HEK293 (cell line): Measurements from ENCODE around the gene E2F1.

ENCODE experiments used
- AEBP2 ChIP-seq: fragments of 450-650 bp; formaldehyde crosslinking; IDR thresholded peaks from 2 replicates; pipeline ENCODE4 v1.5.1; 2016; ENCODE audit warnings: missing biosample characterization, missing genetic modification characterization, borderline replicate concordance
- BCL11A ChIP-seq: fragments of 450-650 bp; formaldehyde crosslinking; IDR thresholded peaks from 2 replicates; pipeline ENCODE4 v1.5.1; 2016; ENCODE audit warnings: low read depth, missing biosample characterization, missing genetic modification characterization
- BCL6B ChIP-seq: fragments of 450-650 bp; formaldehyde crosslinking; IDR thresholded peaks from 2 replicates; pipeline ENCODE4 v1.5.1; 2017; ENCODE audit warnings: missing biosample characterization, missing genetic modification characterization
- CTCF ChIP-seq: fragments of 450-650 bp; formaldehyde crosslinking; IDR thresholded peaks from 2 replicates; pipeline ENCODE4 v1.5.1; 2016; ENCODE audit warnings: missing biosample characterization, missing genetic modification characterization
- GLI4 ChIP-seq: fragments of 450-650 bp; formaldehyde crosslinking; IDR thresholded peaks from 2 replicates; pipeline ENCODE4 v1.5.1; 2016; ENCODE audit warnings: missing biosample characterization, missing genetic modification characterization
- GLIS1 ChIP-seq: fragments of 450-650 bp; formaldehyde crosslinking; IDR thresholded peaks from 2 replicates; pipeline ENCODE4 v1.5.1; 2016; ENCODE audit warnings: missing biosample characterization, missing genetic modification characterization
- KLF1 ChIP-seq: fragments of 450-650 bp; formaldehyde crosslinking; IDR thresholded peaks from 2 replicates; pipeline ENCODE4 v1.5.1; 2016; ENCODE audit warnings: missing biosample characterization, missing genetic modification characterization
- MYNN ChIP-seq: fragments of 450-650 bp; formaldehyde crosslinking; IDR thresholded peaks from 2 replicates; pipeline ENCODE4 v1.5.1; 2016; ENCODE audit warnings: missing biosample characterization, missing genetic modification characterization, borderline replicate concordance
- RBAK ChIP-seq: fragments of 450-650 bp; formaldehyde crosslinking; IDR thresholded peaks from 2 replicates; pipeline ENCODE4 v1.5.1; 2016; ENCODE audit warnings: missing biosample characterization, missing genetic modification characterization
- SP3 ChIP-seq: fragments of 450-650 bp; formaldehyde crosslinking; IDR thresholded peaks from 2 replicates; pipeline ENCODE4 v1.5.1; 2016; ENCODE audit warnings: missing biosample characterization, missing genetic modification characterization
- YY1 ChIP-seq: fragments of 450-650 bp; formaldehyde crosslinking; IDR thresholded peaks from 2 replicates; pipeline ENCODE4 v1.5.1; 2018; ENCODE audit warnings: missing biosample characterization, missing genetic modification characterization
- ZBTB11 ChIP-seq: fragments of 450-650 bp; formaldehyde crosslinking; conservative IDR thresholded peaks from 2 replicates; pipeline ENCODE4 v1.5.1; 2016; ENCODE audit warnings: low read depth, missing biosample characterization, missing genetic modification characterization
- ZBTB17 ChIP-seq: fragments of 450-650 bp; formaldehyde crosslinking; IDR thresholded peaks from 2 replicates; pipeline ENCODE4 v1.5.1; 2016; ENCODE audit warnings: missing biosample characterization, missing genetic modification characterization
- ZNF23 ChIP-seq: fragments of 450-650 bp; formaldehyde crosslinking; IDR thresholded peaks from 2 replicates; pipeline ENCODE4 v1.5.1; 2016; ENCODE audit warnings: missing biosample characterization, missing genetic modification characterization, borderline replicate concordance
- ZNF26 ChIP-seq: fragments of 450-650 bp; formaldehyde crosslinking; IDR thresholded peaks from 2 replicates; pipeline ENCODE4 v1.5.1; 2016; ENCODE audit warnings: missing biosample characterization, missing genetic modification characterization
- ZNF292 ChIP-seq: fragments of 450-650 bp; formaldehyde crosslinking; IDR thresholded peaks from 2 replicates; pipeline ENCODE4 v1.5.1; 2016; ENCODE audit warnings: low read depth, missing biosample characterization, missing genetic modification characterization, borderline replicate concordance
- ZNF311 ChIP-seq: fragments of 450-650 bp; formaldehyde crosslinking; IDR thresholded peaks from 2 replicates; pipeline ENCODE4 v1.5.1; 2017; ENCODE audit warnings: missing biosample characterization, missing genetic modification characterization, borderline replicate concordance
- ZNF350 ChIP-seq: fragments of 450-650 bp; formaldehyde crosslinking; IDR thresholded peaks from 2 replicates; pipeline ENCODE4 v1.5.0; 2017; ENCODE audit warnings: missing biosample characterization, mild to moderate bottlenecking, missing genetic modification characterization
- ZNF426 ChIP-seq: fragments of 450-650 bp; formaldehyde crosslinking; IDR thresholded peaks from 2 replicates; pipeline ENCODE4 v1.5.1; 2017; ENCODE audit warnings: missing biosample characterization, missing genetic modification characterization, mild to moderate bottlenecking, inconsistent platforms, moderate library complexity
- ZNF510 ChIP-seq: fragments of 450-650 bp; formaldehyde crosslinking; IDR thresholded peaks from 2 replicates; pipeline ENCODE4 v1.5.1; 2018; ENCODE audit warnings: mild to moderate bottlenecking, missing genetic modification characterization, missing biosample characterization; ENCODE audit not compliant: insufficient replicate concordance
- ZNF530 ChIP-seq: fragments of 450-650 bp; formaldehyde crosslinking; IDR thresholded peaks from 2 replicates; pipeline ENCODE4 v1.5.1; 2016; ENCODE audit warnings: low read depth, missing biosample characterization, missing genetic modification characterization
- ZNF610 ChIP-seq: fragments of 450-650 bp; formaldehyde crosslinking; IDR thresholded peaks from 2 replicates; pipeline ENCODE4 v1.5.1; 2016; ENCODE audit warnings: missing biosample characterization, missing genetic modification characterization, borderline replicate concordance
- ZNF624 ChIP-seq: fragments of 450-650 bp; formaldehyde crosslinking; IDR thresholded peaks from 2 replicates; pipeline ENCODE4 v1.5.1; 2017; ENCODE audit warnings: missing biosample characterization, missing genetic modification characterization
- ZNF677 ChIP-seq: fragments of 450-650 bp; IDR thresholded peaks from 2 replicates; pipeline ENCODE4 v1.5.0; 2018; ENCODE audit warnings: missing biosample characterization, mild to moderate bottlenecking, missing genetic modification characterization, moderate library complexity
- ZNF701 ChIP-seq: fragments of 450-650 bp; formaldehyde crosslinking; IDR thresholded peaks from 2 replicates; pipeline ENCODE4 v1.5.1; 2016; ENCODE audit warnings: missing biosample characterization, missing genetic modification characterization
- ZNF776 ChIP-seq: fragments of 450-650 bp; formaldehyde crosslinking; IDR thresholded peaks from 2 replicates; pipeline ENCODE4 v1.5.0; 2017; ENCODE audit warnings: missing biosample characterization, missing genetic modification characterization, borderline replicate concordance
- ZNF777 ChIP-seq: fragments of 450-650 bp; formaldehyde crosslinking; IDR thresholded peaks from 2 replicates; pipeline ENCODE4 v1.5.1; 2017; ENCODE audit warnings: missing biosample characterization, missing genetic modification characterization, borderline replicate concordance
- ZNF785 ChIP-seq: fragments of 450-650 bp; formaldehyde crosslinking; IDR thresholded peaks from 2 replicates; pipeline ENCODE4 v1.5.1; 2016; ENCODE audit warnings: missing biosample characterization, missing genetic modification characterization
- ZNF843 ChIP-seq: fragments of 450-650 bp; formaldehyde crosslinking; IDR thresholded peaks from 2 replicates; pipeline ENCODE4 v1.5.1; 2016; ENCODE audit warnings: missing biosample characterization, missing genetic modification characterization

The E2F1 gene

GRCh38 chr20:33731693-33732165 is 45.5 kb upstream of the E2F1 start, which contains the start of gene ZNF341 (continued):
- TF ChIP-seq ZNF26 (tag by site-specific recombination) (no peak), ZNF292 (tag by site-specific recombination) (no peak), GLIS1 (tag by site-specific recombination) (no peak), ZNF624 (tag by site-specific recombination) (no peak), BCL11A (tag by site-specific recombination) (no peak), ZNF530 (no peak), ZNF785 (no peak), SP3 (tag by site-specific recombination) (0 out of 2 replicates have a peak, but pooled peaks have one; percentile 31), ZNF677 (tag by site-specific recombination) (no peak), ZNF610 (no peak), MYNN (tag by site-specific recombination) (no peak), ZNF350 (tag by site-specific recombination) (no peak), RBAK (tag by site-specific recombination) (no peak), GLI4 (no peak), ZNF777 (tag by site-specific recombination) (no peak), CTCF (tag by site-specific recombination) (peak; percentile 95), ZNF23 (tag by site-specific recombination) (no peak), AEBP2 (tag by site-specific recombination) (no peak), ZNF510 (tag by site-specific recombination) (no peak), ZNF776 (tag by site-specific recombination) (no peak), ZNF426 (no peak), BCL6B (tag by site-specific recombination) (no peak), ZBTB11 (tag by site-specific recombination) (0 out of 2 replicates have a peak, but pooled peaks have one; percentile 14), ZNF701 (no peak), ZBTB17 (tag by site-specific recombination) (no peak), ZNF311 (tag by site-specific recombination) (no peak), KLF1 (tag by site-specific recombination) (no peak), YY1 (tag by site-specific recombination) (peak; percentile 77; the same call in 1 of the 2 replicates), ZNF843 (no peak)
